ENCODE measurements around the gene ANKRD18A. TPM values are rescaled to one million over a fixed set of nuclear protein-coding genes. Genes with fewer than 3 reads are reported as not detected.

The ANKRD18A gene
- total RNA-seq: 1 to 10 TPM; 5.0 to 5.1 TPM
- long read RNA-seq: 0 reads

GRCh38 chr9:38620483-38621433 is at the start of gene ANKRD18A:
Gene ANKRD18A (minus strand): TSS chr9:38620596. CDS start chr9:38620285, 311 bp downstream.
- peak; percentile 81 for DNase-seq
- peak; percentile 83 to 92 for ATAC-seq
- intact Hi-C loops (cut with DNase I): no loop called here

GRCh38 chr9:38668791-38669466 is 48.5 kb upstream of the ANKRD18A start:
- intact Hi-C loops (cut with DNase I): no loop called here
- ATAC-seq (no peak), DNase-seq (no peak)

GRCh38 chr9:38662763-38663593 is 42.6 kb upstream of the ANKRD18A start:
- DNase-seq (no peak), ATAC-seq (peak in 1 of 2 donors; percentile 43)
- intact Hi-C loops (cut with DNase I): no loop called here

GRCh38 chr9:38659538-38659937 is 39.1 kb upstream of the ANKRD18A start:
- intact Hi-C loops (cut with DNase I): no loop called here
- no peak for DNase-seq
- ATAC-seq: no peak

GRCh38 chr9:38656896-38657295 is 36.5 kb upstream of the ANKRD18A start:
- DNase-seq: no peak
- intact Hi-C loops (cut with DNase I): no loop called here
- no peak for ATAC-seq

GRCh38 chr9:38652486-38652885 is 32.1 kb upstream of the ANKRD18A start:
- DNase-seq: no peak
- no peak for ATAC-seq
- intact Hi-C loops (cut with DNase I): no loop called here

- ATAC-seq (no peak), DNase-seq (no peak)
- intact Hi-C loops (cut with DNase I): no loop called here
Observed at GRCh38 chr9:38652044-38652443, 31.6 kb upstream of the ANKRD18A start.

GRCh38 chr9:38651400-38652042 is 31.1 kb upstream of the ANKRD18A start:
- DNase-seq: peak; percentile 36
- intact Hi-C loops (cut with DNase I): no loop called here
- ATAC-seq: peak; percentile 55 to 73

- intact Hi-C loops (cut with DNase I): no loop called here
- no peak for ATAC-seq
- DNase-seq: no peak
Observed at GRCh38 chr9:38650564-38650963, 30.2 kb upstream of the ANKRD18A start.

- DNase-seq (peak; percentile 45), ATAC-seq (peak; percentile 86 to 90)
- intact Hi-C loops (cut with DNase I): loop anchor here in 1 of 2 donors (10.0 kb wide), 1 partner anchor 65 kb away; no protein-coding TSS in a partner anchor
Observed at GRCh38 chr9:38649731-38650363, 29.5 kb upstream of the ANKRD18A start.

GRCh38 chr9:38644601-38645000 is 24.2 kb upstream of the ANKRD18A start:
- intact Hi-C loops (cut with DNase I): loop anchor here in 1 of 2 donors (10.0 kb wide), 1 partner anchor 70 kb away; no protein-coding TSS in a partner anchor
- DNase-seq: no peak
- no peak for ATAC-seq

- DNase-seq (no peak), ATAC-seq (peak in 1 of 2 donors; percentile 52)
- intact Hi-C loops (cut with DNase I): loop anchor here in 1 of 2 donors (10.0 kb wide), 1 partner anchor 71 kb away; no protein-coding TSS in a partner anchor
Observed at GRCh38 chr9:38643815-38644173, 23.4 kb upstream of the ANKRD18A start.

GRCh38 chr9:38642951-38643814 is 22.8 kb upstream of the ANKRD18A start:
- DNase-seq: no peak
- no peak for ATAC-seq
- intact Hi-C loops (cut with DNase I): loop anchor here in 1 of 2 donors (10.0 kb wide), 1 partner anchor 72 kb away; no protein-coding TSS in a partner anchor

GRCh38 chr9:38641985-38642864 is 21.8 kb upstream of the ANKRD18A start:
- peak; percentile 84 to 91 for ATAC-seq
- intact Hi-C loops (cut with DNase I): loop anchor here in 1 of 2 donors (10.0 kb wide), 1 partner anchor 73 kb away; no protein-coding TSS in a partner anchor

GRCh38 chr9:38641142-38641541 is 20.7 kb upstream of the ANKRD18A start:
- ATAC-seq (no peak), DNase-seq (no peak)
- intact Hi-C loops (cut with DNase I): loop anchor here in 1 of 2 donors (10.0 kb wide), 1 partner anchor 74 kb away; no protein-coding TSS in a partner anchor

More at GRCh38 chr9:38641985-38642864, 21.8 kb upstream of the ANKRD18A start:
- DNase-seq: no peak

GRCh38 chr9:38639577-38639940 is 19.2 kb upstream of the ANKRD18A start:
- no peak for ATAC-seq
- DNase-seq: no peak
- intact Hi-C loops (cut with DNase I): no loop called here
